Testis (tissue), 3 donors: ENCODE results near the gene FLYWCH1. TPM values are rescaled to one million over a fixed set of nuclear protein-coding genes. Genes with fewer than 3 reads are reported as not detected.

ENCODE experiments used
- DNase-seq: peaks from one replicate; pipeline ENCODE4 v3.0.0-alpha.2; 2019
- H3K27ac ChIP-seq, 2 donors: fragments of 200-600 bp; sonication (generic); one replicate each; pipeline ENCODE4 v1.5.1; 2019
- H3K27me3 ChIP-seq: fragments of 200-600 bp; sonication (generic); one replicate; pipeline ENCODE4 v1.5.1; 2019
- H3K36me3 ChIP-seq: fragments of 200-600 bp; sonication (generic); one replicate; pipeline ENCODE4 v1.5.1; 2017; ENCODE audit warnings: low read depth; ENCODE audit errors: missing control alignments
- H3K4me1 ChIP-seq: fragments of 200-600 bp; sonication (generic); one replicate; pipeline ENCODE4 v1.5.1; 2019
- H3K4me3 ChIP-seq, 2 donors: fragments of 200-600 bp; sonication (generic); one replicate each; pipeline ENCODE4 v1.5.1; 2017 to 2019
- H3K9me3 ChIP-seq: fragments of 200-600 bp; sonication (generic); one replicate; pipeline ENCODE4 v1.5.1; 2017
- CTCF ChIP-seq, 3 experiments: fragments of 450-650 bp in 2 of 3; fragments of 200-600 bp in 1 of 3; sonication (generic) in 1 of 3; IDR thresholded peaks; one replicate each; pipeline ENCODE4 v1.5.1; 2016 to 2019; ENCODE audit warnings: antibody characterized with exemption in 3 of 3, mild to moderate bottlenecking in 2 of 3, moderate library complexity in 1 of 3
- POLR2A ChIP-seq: fragments of 450-650 bp; IDR thresholded peaks from one replicate; pipeline ENCODE4 v1.6.1; 2017; ENCODE audit warnings: antibody characterized with exemption, mild to moderate bottlenecking, moderate library complexity
- WGBS, 2 donors: methylation state at CpG; one replicate each; pipeline ENCODE4 v1.1.5; 2018; 5-methylcytosine and 5-hydroxymethylcytosine counted together
- intact Hi-C: fragments of 100-400 bp; cut with DNase I; formaldehyde crosslinking; loops from one replicate; pipeline ENCODE4 v1.15.1; 2023; ENCODE audit warnings: low total_unique reads
- polyA plus RNA-seq: library from polyadenylated mRNA; stranded (reverse); fragments of 350-450 nt; fragmentation: Illumina TruSeq; extraction: RNeasy Lipid Tissue Mini Kit (QIAGEN cat#74804); gene quantifications from one replicate; pipeline ENCODE4 v1.2.3, GENCODE V29; 2014; ENCODE audit warnings: low read depth, low replicate concordance; ENCODE audit not compliant: insufficient read depth
- total RNA-seq, 2 donors: library from RNA; depleted of rRNA; stranded (reverse); fragments of >200 nt; gene quantifications; one replicate each; pipeline ENCODE4 v1.2.3, GENCODE V29; 2016

FLYWCH1 gene
- total and polyA plus RNA-seq, 3 donors from 2014 or later = 12.5 to 31.0 (median 26.7) TPM

DNA sequence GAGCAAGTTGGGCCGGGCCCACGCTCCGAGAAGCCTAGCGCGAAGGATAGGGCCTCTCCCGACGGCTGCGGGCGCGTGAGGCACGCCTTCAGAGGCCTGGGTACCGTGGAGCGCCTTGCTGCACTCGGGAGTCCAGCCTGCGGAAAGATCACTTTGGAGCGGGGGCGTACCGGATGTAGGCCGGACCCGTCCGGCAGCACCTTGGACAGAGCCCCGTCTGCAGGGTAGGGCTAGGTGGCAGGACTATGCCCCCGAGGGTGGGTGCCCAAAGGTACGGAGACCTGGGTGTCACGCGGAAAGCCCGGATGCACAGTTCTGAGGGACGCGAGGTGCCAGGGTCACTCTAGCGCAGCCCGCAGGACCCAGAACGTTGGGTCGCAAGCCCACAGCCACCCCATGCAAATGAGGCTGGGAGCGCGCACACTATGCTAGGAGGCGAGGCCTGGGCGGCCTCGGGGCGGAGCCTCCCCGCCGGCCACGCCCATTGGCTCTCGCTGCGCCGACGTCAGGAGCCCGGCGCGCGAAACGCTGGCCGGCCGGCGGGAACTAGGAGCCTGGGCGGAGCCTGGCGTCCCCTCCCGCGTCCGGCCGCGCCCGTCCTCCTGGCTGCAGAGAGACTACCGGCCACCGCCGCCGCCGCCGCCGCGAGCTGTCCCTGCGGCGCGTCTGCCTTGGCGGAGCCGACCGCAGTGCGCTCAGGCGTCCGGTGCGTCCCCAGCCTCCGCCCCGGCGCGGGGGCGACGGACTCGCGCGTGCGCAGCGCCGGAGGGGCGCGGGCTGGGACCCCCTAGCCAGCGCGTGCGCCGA lies 57.2 kb downstream of the FLYWCH1 start, which contains the start of gene PAQR4:
PAQR4 (plus strand) TSS at position 611 of the 807 bp plus-strand sequence. CDS start 327 bp downstream, outside the sequence.
- Histone ChIP-seq H3K27me3 (no peaks in the 10 kb centered on the region), H3K4me1 (peaks cover 18% of the 10 kb centered on the region), H3K27ac (no peak within 1 kb of the TSS), H3K4me3 (peak within 1 kb of the TSS; percentile 56 to 58), H3K9me3 (no peaks in the 10 kb centered on the region), H3K36me3 (no peaks in the 10 kb centered on the region)
- peak; percentile 88 for DNase-seq
- WGBS, 2 donors = 1 to 3% methylated on average over 19 to 41 of the region's 98 CpGs
- intact Hi-C loops = no loop called here
- TF ChIP-seq POLR2A (no peak), CTCF (IDR thresholded peaks at IDR 0.05) (no peak)

DNA sequence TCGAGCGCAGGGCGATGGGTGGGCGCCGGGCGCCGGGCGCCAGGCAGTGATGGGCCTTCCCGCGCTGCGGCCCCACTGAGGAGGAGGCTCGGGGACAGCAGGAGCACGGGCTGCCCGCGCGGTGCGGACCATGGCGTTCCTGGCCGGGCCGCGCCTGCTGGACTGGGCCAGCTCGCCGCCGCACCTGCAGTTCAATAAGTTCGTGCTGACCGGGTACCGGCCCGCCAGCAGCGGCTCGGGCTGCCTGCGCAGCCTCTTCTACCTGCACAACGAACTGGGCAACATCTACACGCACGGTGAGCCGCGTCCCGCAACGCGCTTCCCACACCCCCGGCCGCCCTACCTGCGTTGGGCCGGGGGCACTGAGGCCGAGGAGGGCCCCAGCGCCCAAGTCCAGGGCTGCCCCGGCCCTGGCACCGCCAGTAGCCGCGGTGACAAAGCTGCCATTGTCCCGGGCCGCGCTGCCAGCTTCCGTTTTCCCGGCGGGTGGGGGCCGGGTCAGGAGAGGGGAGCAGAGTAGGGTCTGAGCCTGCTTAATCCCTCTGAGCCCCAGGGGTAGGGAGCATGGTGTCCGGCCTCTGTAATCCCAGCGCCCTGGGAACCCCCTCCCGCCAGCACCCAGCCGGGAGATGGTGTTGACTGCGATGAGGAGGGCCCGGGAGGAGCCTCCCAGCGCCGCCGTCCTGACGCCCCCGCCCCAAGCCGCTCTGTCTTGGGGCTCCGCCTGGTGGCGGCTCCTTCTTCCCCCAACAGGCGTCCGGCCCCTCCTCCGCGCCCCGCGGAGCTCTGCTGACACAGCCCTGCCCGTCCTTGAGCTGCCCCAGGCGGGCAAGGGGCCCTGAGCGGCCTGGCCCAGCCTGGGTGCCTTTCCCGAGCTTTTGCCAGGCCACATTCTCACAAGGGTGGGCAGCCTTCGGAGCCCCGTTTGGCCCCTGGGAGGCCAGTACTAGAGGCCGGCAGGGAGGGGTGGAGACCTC lies 58.1 kb downstream of the FLYWCH1 start:
- H3K4me1 ChIP-seq = peaks cover 9% of the 10 kb centered on the region
- peak overlapping the region; percentile 56 to 58 for H3K4me3 ChIP-seq
- WGBS, 2 donors = 10 to 14% methylated on average over 22 to 59 of the region's 83 CpGs
- intact Hi-C loops = no loop called here
- no peak for DNase-seq
- H3K9me3 ChIP-seq = no peaks in the 10 kb centered on the region
- no peaks in the 10 kb centered on the region for H3K36me3 ChIP-seq
- H3K27me3 ChIP-seq = no peaks in the 10 kb centered on the region
- no peak overlapping the region for H3K27ac ChIP-seq
- TF ChIP-seq CTCF (IDR thresholded peaks at IDR 0.05) (no peak), POLR2A (no peak)

- no peaks in the 10 kb centered on the region for H3K9me3 ChIP-seq
- no peak overlapping the region for H3K27ac ChIP-seq
- intact Hi-C loops = no loop called here
- no peaks in the 10 kb centered on the region for H3K27me3 ChIP-seq
- peaks cover 9% of the 10 kb centered on the region for H3K4me1 ChIP-seq
- no peak for TF ChIP-seq POLR2A
- TF ChIP-seq CTCF (IDR thresholded peaks at IDR 0.05) = no peak
- no peaks in the 10 kb centered on the region for H3K36me3 ChIP-seq
- peak overlapping the region in 1 of 2 donors; percentile 56 for H3K4me3 ChIP-seq
- no peak for DNase-seq
- 87 to 92% methylated on average over 6 of the region's 6 CpGs for WGBS, 2 donors
These were observed 58.8 kb downstream of the FLYWCH1 start for GRCh38 chr16:2970563-2970962.

- H3K9me3 ChIP-seq = no peaks in the 10 kb centered on the region
- no peak for DNase-seq
- H3K27ac ChIP-seq = no peak overlapping the region
- intact Hi-C loops = no loop called here
- H3K4me3 ChIP-seq = no peak overlapping the region
- 95 to 97% methylated on average over 18 to 25 of the region's 35 CpGs for WGBS, 2 donors
- TF ChIP-seq CTCF (IDR thresholded peaks at IDR 0.05) (no peak), POLR2A (no peak)
- H3K36me3 ChIP-seq = no peaks in the 10 kb centered on the region
- H3K27me3 ChIP-seq = no peaks in the 10 kb centered on the region
- peaks cover 9% of the 10 kb centered on the region for H3K4me1 ChIP-seq
These were observed 59.6 kb downstream of the FLYWCH1 start for GRCh38 chr16:2971134-2971984.
